Kidney tubule cell (primary cell): Measurements from ENCODE around the gene NWD2.
"Not testable (repeated sequence)": the region's sequence is repeated elsewhere in the genome, so short reads cannot be mapped to it uniquely, and the experiment has no call there.

Experiments
- DNase-seq: peaks from one replicate; pipeline ENCODE4 v3.0.0-alpha.2; 2018; ENCODE audit warnings: low spot score

The NWD2 gene

GRCh38 chr4:37393889-37394288 is 149.3 kb downstream of the NWD2 start:
- DNase-seq: no peak

GRCh38 chr4:37397505-37397904 is 153.0 kb downstream of the NWD2 start:
- no peak for DNase-seq

DNA sequence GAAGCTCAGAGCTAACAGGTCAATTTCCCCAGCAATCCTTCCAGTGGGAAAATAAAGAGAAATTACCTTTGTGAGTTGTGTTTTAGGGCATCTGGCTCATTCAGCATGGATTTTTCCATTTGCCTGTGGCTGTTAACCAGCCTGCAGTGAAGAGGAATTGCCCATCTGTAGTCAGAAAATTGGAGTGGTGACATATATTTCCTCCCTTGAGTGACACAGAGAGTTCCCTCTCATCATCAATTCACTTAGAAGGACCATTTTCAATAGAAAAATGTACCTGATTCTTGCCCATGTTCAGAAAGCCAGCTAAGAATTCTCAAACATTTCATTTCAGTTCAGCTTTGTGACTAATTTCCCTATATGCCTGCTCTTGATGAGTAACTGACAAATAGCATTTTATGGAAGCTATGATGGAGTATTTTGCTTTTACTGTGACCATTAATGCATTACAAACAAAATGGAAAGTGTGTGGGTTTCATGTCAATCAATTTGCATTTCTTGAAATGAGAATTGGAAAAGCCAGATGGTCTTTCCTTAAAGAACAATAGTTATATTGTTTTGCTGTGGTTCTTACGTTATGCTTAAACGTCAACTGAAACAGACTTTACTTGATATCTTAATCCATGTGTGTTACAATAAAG is 155.8 kb downstream of the NWD2 start:
- no peak for DNase-seq

DNA sequence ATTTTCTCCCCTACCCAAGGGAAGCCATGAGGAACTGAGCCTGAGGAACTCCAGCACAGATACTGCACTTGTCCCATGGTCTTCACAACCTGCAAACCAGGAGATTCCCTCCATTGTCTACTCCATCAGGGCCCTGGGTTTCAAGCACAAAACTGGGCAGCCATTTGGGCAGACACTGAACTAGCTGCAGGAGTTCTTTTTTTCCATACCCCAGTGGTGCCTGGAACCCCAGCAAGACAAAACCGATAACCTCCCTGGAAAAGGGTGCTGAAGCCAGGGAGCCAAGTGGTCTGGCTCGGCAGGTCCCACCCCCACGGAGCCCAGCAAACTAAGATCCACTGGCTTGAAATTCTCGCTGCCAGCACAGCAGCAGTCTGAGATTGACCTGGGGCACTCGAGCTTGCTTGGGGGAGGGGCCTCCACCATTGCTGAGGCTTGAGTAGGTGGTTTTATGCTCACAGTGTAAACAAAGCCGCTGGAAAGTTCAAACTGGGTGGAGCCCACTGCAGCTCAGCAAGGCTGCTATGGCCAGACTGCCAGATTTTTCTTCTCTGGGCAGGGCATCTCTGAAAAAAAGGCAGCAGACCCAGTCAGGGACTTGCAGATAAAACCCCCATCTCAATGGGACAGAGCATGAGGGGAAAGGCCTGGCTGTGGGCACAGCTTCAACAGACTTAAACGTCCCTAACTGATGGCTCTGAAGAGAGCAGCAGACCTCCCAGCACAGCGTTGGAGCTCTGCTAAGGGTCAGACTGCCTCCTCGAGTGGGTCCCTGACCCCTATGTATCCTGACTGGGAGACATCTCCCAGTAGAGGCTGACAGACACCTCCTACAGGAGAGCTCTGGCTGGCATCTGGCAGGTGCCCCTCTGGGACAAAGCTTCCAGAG is 163.6 kb downstream of the NWD2 start:
- DNase-seq: peak; percentile 46

DNA sequence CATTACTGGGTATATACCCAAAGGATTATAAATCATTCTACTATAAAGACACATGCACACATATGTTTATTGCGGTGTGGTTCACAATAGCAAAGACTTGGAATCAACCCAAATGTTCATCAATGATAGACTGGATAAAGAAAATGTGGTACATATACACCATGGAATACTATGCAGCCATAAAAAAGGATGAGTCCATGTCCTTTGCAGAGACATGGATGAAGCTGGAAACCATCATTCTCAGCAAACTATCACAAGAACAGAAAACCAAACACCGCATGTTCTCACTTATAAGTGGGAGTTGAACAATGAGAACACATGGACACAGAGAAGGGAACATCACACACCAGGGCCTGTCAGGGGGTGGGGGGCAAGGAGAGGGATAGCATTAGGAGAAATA is 169.1 kb downstream of the NWD2 start:
- not testable (repeated sequence) for DNase-seq

- DNase-seq: no peak
Measured at GRCh38 chr4:37415845-37416369, 171.4 kb downstream of the NWD2 start.

DNA sequence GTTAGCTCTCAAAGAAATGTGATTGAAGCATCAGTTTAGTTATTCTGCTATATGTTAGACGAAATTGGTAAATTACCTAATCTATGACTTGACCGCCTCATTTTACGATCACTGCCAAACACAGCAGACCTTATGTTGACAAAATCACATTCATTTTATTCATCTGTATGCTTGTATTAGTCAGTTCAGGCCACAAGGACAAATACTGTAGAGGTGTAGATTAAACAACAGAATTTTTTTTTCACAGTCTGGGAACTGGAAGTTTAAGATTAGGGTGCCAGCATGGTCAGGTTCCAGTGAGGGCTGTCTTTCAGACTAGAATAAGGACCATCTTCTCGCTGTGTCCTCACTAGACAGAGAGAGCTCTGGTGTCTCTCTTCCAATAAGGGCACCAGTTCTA is 177.1 kb downstream of the NWD2 start:
- DNase-seq: no peak

DNA sequence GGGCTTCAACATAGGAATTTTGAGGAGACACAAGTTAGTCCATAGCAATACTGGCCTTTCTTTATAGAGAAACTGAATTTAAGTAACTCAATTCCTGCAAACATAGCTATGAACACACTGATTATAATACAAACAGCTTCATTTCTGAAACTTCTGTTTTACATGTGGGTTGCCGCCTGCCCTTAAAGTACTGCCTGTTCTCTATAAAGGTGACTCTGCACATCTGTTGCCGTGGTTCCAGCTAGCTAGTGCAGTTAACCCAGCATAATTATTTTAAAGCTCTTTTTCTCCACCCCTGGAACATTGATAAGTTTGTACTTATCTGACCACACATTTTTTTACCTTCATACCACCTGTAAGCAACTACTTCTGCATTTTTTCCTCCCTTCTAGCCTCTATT is 177.6 kb downstream of the NWD2 start:
- no peak for DNase-seq

DNA sequence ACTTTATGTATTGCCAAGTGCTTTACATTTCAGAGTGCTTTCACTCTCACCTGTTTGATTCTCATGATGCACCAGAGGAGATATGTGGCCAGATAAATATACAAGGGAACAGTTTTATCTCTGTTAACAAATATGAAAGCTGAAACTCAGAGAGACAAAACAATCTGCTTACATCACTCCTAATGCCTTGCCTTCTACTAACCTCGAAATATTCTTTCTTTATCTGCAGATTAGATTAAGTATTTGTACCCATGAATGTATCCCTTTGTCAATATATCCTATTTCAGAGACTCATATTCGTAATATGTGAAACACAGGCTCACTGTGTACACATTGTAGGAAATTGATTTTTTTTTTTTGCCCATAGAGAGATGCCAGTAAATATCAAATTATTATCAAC is 178.1 kb downstream of the NWD2 start:
- DNase-seq: no peak

DNA sequence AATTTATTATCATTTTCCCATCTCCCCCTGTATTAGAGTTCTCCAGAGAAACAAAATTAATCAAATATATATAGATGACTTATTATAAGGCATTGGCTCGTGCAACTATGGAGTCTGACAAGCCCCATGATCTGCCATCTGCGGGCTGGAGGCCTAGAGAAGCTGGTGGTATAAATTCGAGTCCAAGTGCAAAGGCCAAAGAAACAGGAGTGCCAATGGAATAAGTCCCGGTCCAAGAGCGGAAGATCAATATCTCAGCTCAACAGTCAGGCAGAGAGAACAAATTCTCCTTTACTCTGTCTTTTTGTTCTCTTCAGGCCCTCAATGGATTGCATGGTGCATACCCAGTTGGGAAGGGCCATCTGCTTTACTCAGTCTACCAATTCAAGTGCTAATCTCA is 178.8 kb downstream of the NWD2 start:
- DNase-seq: no peak

- DNase-seq: no peak
Measured at GRCh38 chr4:37424753-37425152, 180.2 kb downstream of the NWD2 start.

GRCh38 chr4:37425857-37426256 is 181.3 kb downstream of the NWD2 start:
- no peak for DNase-seq

DNA sequence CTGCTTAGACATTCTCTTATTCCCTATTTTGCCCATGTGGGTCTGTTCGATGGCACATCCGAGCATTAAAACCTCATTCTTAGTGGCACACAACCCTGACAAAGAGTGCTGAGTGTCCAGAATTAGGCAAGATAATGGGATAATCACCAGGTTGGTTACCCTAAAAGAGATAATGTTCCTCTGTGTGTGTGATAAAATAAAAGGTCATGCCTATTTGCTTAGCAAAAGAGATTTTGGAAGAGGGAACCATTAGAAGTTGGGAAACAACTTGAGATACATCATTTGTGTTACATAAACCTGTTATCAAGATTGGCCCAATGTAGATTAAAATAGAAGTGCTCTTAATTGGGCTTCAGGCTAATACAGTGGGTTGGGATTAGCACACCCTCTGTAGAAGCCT is 182.7 kb downstream of the NWD2 start:
- DNase-seq: no peak

- no peak for DNase-seq
Measured at GRCh38 chr4:37429906-37430305, 185.4 kb downstream of the NWD2 start.

GRCh38 chr4:37430718-37431416 is 186.3 kb downstream of the NWD2 start:
- no peak for DNase-seq

DNA sequence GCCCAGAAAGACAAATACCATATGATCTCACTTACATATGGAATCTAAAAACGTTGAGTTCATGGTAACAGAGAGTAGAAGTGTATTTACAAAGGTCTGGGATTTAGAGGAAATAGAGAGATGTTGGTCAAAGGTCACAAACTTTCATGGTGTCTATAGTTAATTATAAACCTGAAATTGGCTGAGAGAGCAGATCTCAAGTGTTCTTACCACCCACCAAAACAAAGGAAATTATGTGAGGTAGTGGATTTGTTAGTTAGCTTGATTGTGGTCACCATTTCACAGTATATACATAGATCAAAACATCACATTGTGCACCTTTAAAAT is 186.8 kb downstream of the NWD2 start:
- peak; percentile 61 for DNase-seq

- peak; percentile 17 for DNase-seq
Measured at GRCh38 chr4:37434469-37434868, 189.9 kb downstream of the NWD2 start.

DNA sequence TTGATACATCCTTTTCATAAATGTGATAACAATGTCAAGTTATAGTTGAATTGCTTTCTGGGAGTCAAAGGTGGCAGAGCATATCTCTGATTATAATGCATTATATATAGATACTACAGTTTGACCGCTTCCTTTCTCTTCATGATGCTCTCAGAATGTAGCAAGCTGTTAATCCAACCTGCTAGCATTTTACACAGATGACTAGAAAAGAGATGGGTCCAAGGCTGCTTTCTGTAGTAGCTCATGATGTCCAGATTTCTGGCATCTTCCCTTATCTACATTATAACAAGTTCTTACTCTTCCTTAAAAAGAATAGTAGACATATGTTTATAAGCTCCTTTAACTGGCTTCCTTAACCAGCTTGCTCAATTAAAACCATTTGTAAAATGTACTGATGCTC is 192.0 kb downstream of the NWD2 start:
- DNase-seq: no peak

GRCh38 chr4:37437163-37437562 is 192.6 kb downstream of the NWD2 start:
- DNase-seq: no peak

GRCh38 chr4:37438564-37439279 is 194.2 kb downstream of the NWD2 start:
- DNase-seq: no peak

DNA sequence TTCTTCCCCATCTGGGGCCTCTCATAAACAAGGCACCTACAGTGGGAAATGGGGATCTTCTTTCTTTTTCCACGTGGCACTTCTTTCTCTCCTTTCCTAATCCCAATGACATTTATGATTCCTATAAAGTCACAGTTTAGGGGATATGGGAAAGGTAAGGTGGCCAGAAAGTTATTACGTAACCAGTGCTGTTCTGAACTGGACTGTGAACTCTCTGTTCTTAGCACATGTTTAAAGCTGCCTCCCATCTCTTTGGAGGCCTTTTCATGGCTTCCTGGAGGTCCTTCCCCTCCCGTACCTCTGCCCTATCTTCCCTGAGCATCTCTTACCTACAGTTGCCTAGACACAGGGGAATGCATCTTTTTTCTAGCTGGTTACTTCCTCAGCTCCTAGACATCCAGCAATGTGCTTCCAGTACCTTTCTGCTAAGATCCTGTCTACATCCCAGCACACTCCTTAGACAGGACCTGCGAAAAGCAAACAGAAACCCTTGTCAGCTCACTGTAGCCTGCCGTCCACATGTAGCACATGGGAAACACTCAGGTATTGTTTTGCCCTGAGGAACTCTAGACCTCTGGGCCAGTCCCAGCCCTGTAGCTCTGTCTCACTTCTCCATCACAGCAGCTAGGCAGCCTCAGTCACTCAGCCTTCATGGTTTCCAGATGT is 195.4 kb downstream of the NWD2 start:
- no peak for DNase-seq

- DNase-seq: peak; percentile 16
Measured at GRCh38 chr4:37440501-37440900, 196.0 kb downstream of the NWD2 start.
